GM18511 (cell line): ENCODE measurements around the gene PCDHGB3.
"Not testable (repeated sequence)": the region's sequence is repeated elsewhere in the genome, so short reads cannot be mapped to it uniquely, and the experiment has no call there.

Experiments used
- ATAC-seq: cut with Tn5 transposase; IDR thresholded peaks from one replicate; pipeline ENCODE4 v1.9.1; 2021; ENCODE audit warnings: mild to moderate bottlenecking, moderate library complexity; ENCODE audit not compliant: unreplicated experiment

The PCDHGB3 gene

GRCh38 chr5:141389153-141390042 lies 19.4 kb downstream of the PCDHGB3 start:
- ATAC-seq, result no peak

GRCh38 chr5:141392429-141393198 lies 22.6 kb downstream of the PCDHGB3 start, which contains the start of gene PCDHGA8:
PCDHGA8 (plus strand) TSS chr5:141392633; CDS start chr5:141392814, 181 bp downstream.
- ATAC-seq, result no peak

GRCh38 chr5:141393267-141393666 lies 23.2 kb downstream of the PCDHGB3 start:
- ATAC-seq, result no peak

GRCh38 chr5:141394401-141395187 lies 24.6 kb downstream of the PCDHGB3 start:
- ATAC-seq, result not testable (repeated sequence)

- ATAC-seq, result not testable (repeated sequence)
These were observed 27.9 kb downstream of the PCDHGB3 start, which contains the start of gene PCDHGB5 for GRCh38 chr5:141397756-141398551. PCDHGB5 (plus strand) TSS chr5:141397947; CDS start chr5:141398128, 181 bp downstream.

GRCh38 chr5:141398608-141399007 lies 28.6 kb downstream of the PCDHGB3 start:
- ATAC-seq, result no peak

- ATAC-seq, result no peak
These were observed 29.7 kb downstream of the PCDHGB3 start for GRCh38 chr5:141399555-141400258.

- ATAC-seq, result no peak
These were observed 32.7 kb downstream of the PCDHGB3 start, which contains the start of gene PCDHGA9 for GRCh38 chr5:141402553-141403243. PCDHGA9 (plus strand) TSS chr5:141402778; CDS start chr5:141402953, 175 bp downstream.

- ATAC-seq, result no peak
These were observed 33.3 kb downstream of the PCDHGB3 start for GRCh38 chr5:141403387-141403786.

GRCh38 chr5:141407790-141408505 lies 37.9 kb downstream of the PCDHGB3 start, which contains the start of gene PCDHGB6:
PCDHGB6 (plus strand) TSS chr5:141408021; CDS start chr5:141408203, 182 bp downstream.
- peak; percentile 86 for ATAC-seq

GRCh38 chr5:141409598-141410306 lies 39.7 kb downstream of the PCDHGB3 start:
- ATAC-seq, result no peak

GRCh38 chr5:141411575-141411974 lies 41.5 kb downstream of the PCDHGB3 start:
- ATAC-seq, result no peak

- ATAC-seq, result peak; percentile 87
These were observed 43.0 kb downstream of the PCDHGB3 start, which contains the start of gene PCDHGA10 for GRCh38 chr5:141412854-141413539. PCDHGA10 (plus strand) TSS chr5:141412987; CDS start chr5:141413176, 189 bp downstream.

- ATAC-seq, result peak; percentile 39
These were observed 43.6 kb downstream of the PCDHGB3 start for GRCh38 chr5:141413540-141414069.

GRCh38 chr5:141414548-141415274 lies 44.7 kb downstream of the PCDHGB3 start:
- not testable (repeated sequence) for ATAC-seq

- ATAC-seq, result not testable (repeated sequence)
These were observed 45.2 kb downstream of the PCDHGB3 start for GRCh38 chr5:141415275-141415618.
